PC-3 (cell line): ENCODE measurements around the gene HSD17B14. TPM values are rescaled to one million over a fixed set of nuclear protein-coding genes. Genes with fewer than 3 reads are reported as not detected.
"Not testable (repeated sequence)": the region's sequence is repeated elsewhere in the genome, so short reads cannot be mapped to it uniquely, and the experiment has no call there.

Source experiments
- ATAC-seq: fragments of 200-7000 bp; cut with Tn5 transposase; 2 replicates; pipeline ENCODE4 v1.9.1; 2020; ENCODE audit warnings: mild to moderate bottlenecking, moderate library complexity
- BruUV-seq: library from RNA; stranded (reverse); fragments of 400-500 nt; replicated peaks from 2 replicates; lab custom pipeline; 2021; lab: Mats Ljungman, UMichigan
- CTCF ChIA-PET: fragments of 300-600 bp; sonication (Branson Sonifier 250); formaldehyde crosslinking; loops from one replicate; lab custom pipeline; 2022; ENCODE audit warnings: antibody characterized with exemption; lab: Charles Lee
- POLR2A ChIA-PET: fragments of 300-600 bp; sonication (Branson Sonifier 250); formaldehyde crosslinking; loops from one replicate; lab custom pipeline; 2022; ENCODE audit warnings: antibody characterized with exemption; ENCODE audit not compliant: unreplicated experiment; lab: Charles Lee
- DNase-seq: peaks from one replicate; pipeline ENCODE4 v3.0.0-alpha.2; 2015
- H2AFZ ChIP-seq: fragments of 300-600 bp; sonication (generic); 2 replicates; pipeline ENCODE4 v1.6.0; 2016; ENCODE audit warnings: antibody characterized with exemption, low read length
- H3F3A ChIP-seq: fragments of 300-600 bp; sonication (generic); one replicate; pipeline ENCODE4 v1.6.0; 2017; ENCODE audit warnings: antibody characterized with exemption, low read length, control low read depth, mild to moderate bottlenecking; ENCODE audit not compliant: unreplicated experiment
- H3K27ac ChIP-seq: fragments of 300-600 bp; sonication (generic); 2 replicates; pipeline ENCODE4 v1.5.1; 2016; ENCODE audit warnings: mild to moderate bottlenecking, low read length
- H3K27me3 ChIP-seq: fragments of 300-600 bp; sonication (generic); 2 replicates; pipeline ENCODE4 v1.6.1; 2016; ENCODE audit warnings: low read length, mixed read lengths
- H3K36me3 ChIP-seq: fragments of 300-600 bp; sonication (generic); 2 replicates; pipeline ENCODE4 v1.6.1; 2016; ENCODE audit warnings: low read depth, mixed run types, low read length, mixed read lengths
- H3K4me1 ChIP-seq: fragments of 300-600 bp; sonication (generic); 2 replicates; pipeline ENCODE4 v1.5.1; 2016; ENCODE audit warnings: low read length; ENCODE audit not compliant: insufficient read depth
- H3K4me2 ChIP-seq: fragments of 300-600 bp; sonication (generic); 2 replicates; pipeline ENCODE4 v1.6.0; 2016; ENCODE audit warnings: low read length
- H3K4me3 ChIP-seq: fragments of 300-600 bp; sonication (generic); 2 replicates; pipeline ENCODE4 v1.5.1; 2016; ENCODE audit warnings: mild to moderate bottlenecking, low read length, mixed read lengths
- H3K79me2 ChIP-seq: fragments of 300-600 bp; sonication (generic); 2 replicates; pipeline ENCODE4 v1.6.1; 2017; ENCODE audit warnings: low read length, mixed read lengths
- H3K9ac ChIP-seq: fragments of 300-600 bp; sonication (generic); 2 replicates; pipeline ENCODE4 v1.6.0; 2016; ENCODE audit warnings: mild to moderate bottlenecking, low read length
- H3K9me2 ChIP-seq: fragments of 300-600 bp; sonication (generic); replicated peaks from 2 replicates; pipeline ENCODE4 v1.6.1; 2016; ENCODE audit warnings: mixed run types, low read length, mixed read lengths
- H3K9me3 ChIP-seq: fragments of 300-600 bp; sonication (generic); 2 replicates; pipeline ENCODE4 v1.6.1; 2016; ENCODE audit warnings: low read length, mixed read lengths
- H4K20me1 ChIP-seq: fragments of 300-600 bp; sonication (generic); 2 replicates; pipeline ENCODE4 v1.6.1; 2016; ENCODE audit warnings: low read length, mixed read lengths
- EZH2 ChIP-seq: fragments of 300-600 bp; sonication (generic); IDR thresholded peaks from one replicate; pipeline ENCODE4 v1.6.1; 2017; ENCODE audit warnings: antibody characterized with exemption, mild to moderate bottlenecking, low read length; ENCODE audit not compliant: unreplicated experiment
- EZH2phosphoT487 ChIP-seq: fragments of 300-600 bp; sonication (generic); IDR thresholded peaks from 2 replicates; pipeline ENCODE4 v1.6.1; 2018; ENCODE audit warnings: mild to moderate bottlenecking, antibody characterized with exemption, low read length, borderline replicate concordance
- intact Hi-C: fragments of 100-400 bp; cut with micrococcal nuclease; formaldehyde crosslinking; loops from 2 replicates; pipeline ENCODE4 v1.9.0; 2023
- total RNA-seq: library from RNA; depleted of rRNA; stranded (reverse); fragments of >200 nt; gene quantifications from 2 replicates; pipeline ENCODE4 v1.2.3, GENCODE V29; 2014
- TF ChIP-seq, protein P1 (sequence below): fragments of 300-600 bp; sonication (generic); conservative IDR thresholded peaks from 2 replicates; pipeline ENCODE4 v1.5.1; 2017; ENCODE audit warnings: antibody characterized with exemption, low read depth, mild to moderate bottlenecking, low read length

HSD17B14 gene
- total RNA-seq, 1 experiment from 2014 or later: 15.0 TPM

DNA sequence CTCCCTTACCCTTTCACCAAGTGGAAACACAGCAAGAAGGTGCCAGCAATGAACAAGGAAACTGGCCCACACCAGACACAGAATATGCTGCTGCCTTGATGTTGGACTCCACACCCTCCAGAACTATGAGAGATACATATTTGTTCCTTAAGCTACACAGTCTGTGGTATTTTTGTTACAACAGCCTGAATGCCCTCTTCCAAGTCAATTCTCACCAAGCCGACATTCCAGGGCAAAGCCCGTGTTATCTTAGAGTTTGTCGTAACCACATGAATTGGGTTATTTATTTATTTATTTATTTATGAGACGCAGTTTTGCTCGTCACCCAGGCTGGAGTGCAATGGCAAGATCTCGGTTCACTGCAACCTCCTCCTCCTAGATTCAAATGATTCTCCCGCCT is 66.0 kb downstream of the HSD17B14 start:
- BruUV-seq: no TSS peak
- CTCF ChIA-PET: no interaction called here
- DNase-seq: no peak
- no peaks in the 10 kb centered on the region for H3K27me3 ChIP-seq
- no peaks in the 10 kb centered on the region for H3F3A ChIP-seq
- no peaks in the 10 kb centered on the region for H3K9me2 ChIP-seq
- no peak for ATAC-seq
- POLR2A ChIA-PET: no interaction called here
- H3K9me3 ChIP-seq: no peaks in the 10 kb centered on the region
- H2AFZ ChIP-seq: no peak overlapping the region
- no peak overlapping the region for H3K27ac ChIP-seq
- H3K4me2 ChIP-seq: no peak overlapping the region
- no peak overlapping the region for H3K4me3 ChIP-seq
- TF ChIP-seq, protein P1, sequence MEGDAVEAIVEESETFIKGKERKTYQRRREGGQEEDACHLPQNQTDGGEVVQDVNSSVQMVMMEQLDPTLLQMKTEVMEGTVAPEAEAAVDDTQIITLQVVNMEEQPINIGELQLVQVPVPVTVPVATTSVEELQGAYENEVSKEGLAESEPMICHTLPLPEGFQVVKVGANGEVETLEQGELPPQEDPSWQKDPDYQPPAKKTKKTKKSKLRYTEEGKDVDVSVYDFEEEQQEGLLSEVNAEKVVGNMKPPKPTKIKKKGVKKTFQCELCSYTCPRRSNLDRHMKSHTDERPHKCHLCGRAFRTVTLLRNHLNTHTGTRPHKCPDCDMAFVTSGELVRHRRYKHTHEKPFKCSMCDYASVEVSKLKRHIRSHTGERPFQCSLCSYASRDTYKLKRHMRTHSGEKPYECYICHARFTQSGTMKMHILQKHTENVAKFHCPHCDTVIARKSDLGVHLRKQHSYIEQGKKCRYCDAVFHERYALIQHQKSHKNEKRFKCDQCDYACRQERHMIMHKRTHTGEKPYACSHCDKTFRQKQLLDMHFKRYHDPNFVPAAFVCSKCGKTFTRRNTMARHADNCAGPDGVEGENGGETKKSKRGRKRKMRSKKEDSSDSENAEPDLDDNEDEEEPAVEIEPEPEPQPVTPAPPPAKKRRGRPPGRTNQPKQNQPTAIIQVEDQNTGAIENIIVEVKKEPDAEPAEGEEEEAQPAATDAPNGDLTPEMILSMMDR: no peak
- no peaks in the 10 kb centered on the region for H3K79me2 ChIP-seq
- intact Hi-C loops: no loop called here
- no peaks in the 10 kb centered on the region for H4K20me1 ChIP-seq
- no peaks in the 10 kb centered on the region for H3K4me1 ChIP-seq
- H3K9ac ChIP-seq: no peak overlapping the region
- no peaks in the 10 kb centered on the region for H3K36me3 ChIP-seq

DNA sequence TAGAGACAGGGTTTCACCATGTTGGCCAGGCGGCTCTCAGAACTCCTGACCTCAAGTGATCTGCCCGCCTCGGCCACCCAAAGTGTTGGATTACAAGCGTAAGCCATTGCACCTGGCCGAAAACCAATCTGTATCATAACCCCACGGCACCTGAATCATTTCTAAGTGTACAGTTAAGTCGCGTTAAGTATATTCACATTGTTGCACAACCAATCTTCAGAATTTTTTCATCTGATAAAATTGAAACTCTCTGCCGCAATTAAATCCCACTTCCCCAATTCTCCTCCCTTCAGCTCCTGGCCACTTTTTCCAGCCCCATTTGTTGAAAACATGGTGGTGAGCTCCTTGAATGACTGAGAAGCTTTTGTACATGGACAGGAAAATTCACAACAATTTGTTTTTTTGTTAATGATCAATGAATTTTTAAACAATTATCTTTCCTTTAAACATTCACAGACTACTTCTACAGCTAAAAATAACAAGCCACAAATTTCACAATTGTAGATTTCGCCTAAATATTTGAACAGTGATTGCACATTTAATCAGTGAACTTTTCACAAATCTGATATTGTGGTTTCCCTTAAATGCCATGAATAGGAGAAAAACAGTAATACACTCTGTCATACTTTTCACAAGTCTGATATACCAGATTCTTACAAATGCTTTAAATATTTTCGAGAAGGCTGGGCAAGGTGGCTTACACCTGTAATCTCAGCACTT is 67.1 kb downstream of the HSD17B14 start:
- DNase-seq (no peak), ATAC-seq (no peak)
- CTCF ChIA-PET: no interaction called here
- Histone ChIP-seq H3K9me2 (no peaks in the 10 kb centered on the region), H3K9ac (no peak overlapping the region), H3K27me3 (no peaks in the 10 kb centered on the region), H3K4me1 (no peaks in the 10 kb centered on the region), H4K20me1 (no peaks in the 10 kb centered on the region), H3K4me2 (no peak overlapping the region), H3K79me2 (no peaks in the 10 kb centered on the region), H3K27ac (no peak overlapping the region), H3K36me3 (no peaks in the 10 kb centered on the region), H2AFZ (no peak overlapping the region), H3F3A (no peaks in the 10 kb centered on the region), H3K9me3 (no peaks in the 10 kb centered on the region), H3K4me3 (no peak overlapping the region)
- BruUV-seq: no TSS peak
- TF ChIP-seq EZH2phosphoT487 (no peak), EZH2 (no peak)
- TF ChIP-seq, protein P1: no peak
- POLR2A ChIA-PET: no interaction called here
- intact Hi-C loops: no loop called here

DNA sequence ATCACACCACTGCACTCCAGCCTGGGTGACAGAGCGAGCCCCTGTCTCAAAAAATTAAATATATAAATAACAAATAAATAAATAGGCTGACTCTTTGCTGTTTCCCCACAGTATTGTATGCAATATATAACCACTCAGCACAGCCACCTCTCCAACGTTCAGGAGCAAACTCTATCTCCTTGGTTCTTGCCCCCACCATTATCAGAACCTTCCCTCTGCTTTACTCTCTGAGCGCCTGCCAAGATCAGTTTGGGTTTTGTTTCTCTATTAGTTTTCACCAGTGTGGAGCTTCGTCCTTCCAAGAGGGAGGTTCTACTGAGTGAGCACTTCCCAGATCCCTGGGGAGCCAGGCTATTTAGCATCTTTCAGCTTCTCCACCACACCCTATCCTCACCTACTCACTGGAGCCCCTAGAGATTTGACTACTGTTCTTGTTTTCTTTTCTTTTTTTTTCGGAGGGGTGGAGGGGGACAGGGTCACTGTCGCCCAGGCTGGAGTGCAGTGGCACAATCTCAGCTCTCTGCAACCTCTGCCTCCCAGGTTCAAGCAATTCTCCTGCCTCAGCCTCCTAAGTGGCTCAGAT is 68.0 kb downstream of the HSD17B14 start:
- ATAC-seq, H3K36me3 ChIP-seq, DNase-seq, H3K4me2 ChIP-seq, CTCF ChIA-PET, H3K9ac ChIP-seq, H3K27me3 ChIP-seq, H3F3A ChIP-seq, H3K9me2 ChIP-seq, H3K79me2 ChIP-seq, H2AFZ ChIP-seq, intact Hi-C loops, H3K27ac ChIP-seq, H3K9me3 ChIP-seq, H4K20me1 ChIP-seq, BruUV-seq, POLR2A ChIA-PET, H3K4me3 ChIP-seq, H3K4me1 ChIP-seq: not testable (repeated sequence)

DNA sequence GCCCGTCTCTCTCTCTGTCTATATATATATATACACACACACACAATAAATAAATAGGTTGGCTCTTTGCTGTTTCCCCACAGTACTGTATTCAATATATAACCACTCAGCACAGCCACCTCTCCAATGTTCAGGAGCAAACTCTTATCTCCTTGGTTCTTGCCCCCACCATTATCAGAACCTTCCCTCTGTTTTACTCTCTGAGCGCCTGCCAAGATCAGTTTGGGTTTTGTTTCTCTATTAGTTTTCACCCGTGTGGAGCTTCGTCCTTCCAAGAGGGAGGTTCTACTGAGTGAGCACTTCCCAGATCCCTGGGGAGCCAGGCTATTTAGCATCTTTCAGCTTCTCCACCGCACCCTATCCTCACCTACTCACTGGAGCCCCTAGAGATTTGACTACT is 70.5 kb downstream of the HSD17B14 start:
- H3K9ac ChIP-seq, H4K20me1 ChIP-seq, BruUV-seq, H3K4me3 ChIP-seq, CTCF ChIA-PET, H3K27ac ChIP-seq, H3K36me3 ChIP-seq, H3K4me2 ChIP-seq, H3K27me3 ChIP-seq, H3F3A ChIP-seq, H3K9me3 ChIP-seq, H3K4me1 ChIP-seq, ATAC-seq, DNase-seq, H3K79me2 ChIP-seq, POLR2A ChIA-PET, H2AFZ ChIP-seq, intact Hi-C loops, H3K9me2 ChIP-seq: not testable (repeated sequence)
